ENCODE results near the gene ADAMTS12.

GRCh38 chr5:33808699-33809098, 83.1 kb downstream of the ADAMTS12 start:
- TF ChIP-seq SIN3A (IDR thresholded peaks at IDR 0.05; ENCODE audit: borderline replicate concordance, insufficient read depth, low read length) (no peak), POLR2AphosphoS5 (IDR thresholded peaks at IDR 0.05; ENCODE audit: low read depth, low read length) (no peak), REST (IDR thresholded peaks at IDR 0.05; ENCODE audit: insufficient read depth in 1 of 2, low read depth in 2 of 2, low read length in 2 of 2) (no peak), TAF1 (IDR thresholded peaks at IDR 0.05; ENCODE audit: borderline replicate concordance, insufficient read depth, low read length) (no peak), FOXP2 (optimal IDR thresholded peaks at IDR 0.05; ENCODE audit: borderline replicate concordance, extremely low read depth, extremely low read length, insufficient read depth) (no peak)

Data from PFSK-1 (cell line).